Measurements from ENCODE around the gene IGF1R. TPM values are rescaled to one million over a fixed set of nuclear protein-coding genes. Genes with fewer than 3 reads are reported as not detected.
A peak's percentile ranks its signal among the peaks of the same experiment; 100 is the strongest.

The IGF1R gene
- total and polyA plus RNA-seq, 2 of the 8 experiments (the other 6 are each of a cell fraction or from before 2014, with no cell fraction given): 32.9 to 109 TPM

GRCh38 chr15:98728082-98728810, 79.9 kb downstream of the IGF1R start:
- no peak overlapping the region for H3K23ac ChIP-seq (ENCODE audit: insufficient read length)
- peak overlapping the region; percentile 66; the same call in 1 of the 2 replicates for H2AK5ac ChIP-seq (ENCODE audit: low read depth, low read length)
- H3K79me1 ChIP-seq (ENCODE audit: low read depth, low read length): peaks cover 16% of the 10 kb centered on the region
- WGBS, 2 experiments (ENCODE audit: extremely low coverage in 1 of 2, insufficient coverage in 1 of 2, insufficient read length in 1 of 2, insufficient replicate concordance in 2 of 2, low coverage in 1 of 2, low lambda C conversion rate in 2 of 2, missing lambda C conversion rate in 1 of 2): 87% methylated on average over 13 of the region's 13 CpGs; no CpG with 5 or more reads in 1 of the 2 experiments
- no peak overlapping the region for H3K9ac ChIP-seq (replicated peaks in 1 of 4; ENCODE audit: extremely low read depth in 1 of 4, low read depth in 3 of 4, low read length in 3 of 4)
- no peak for FAIRE-seq
- no peak overlapping the region for H2BK20ac ChIP-seq (ENCODE audit: low read length)
- no peak for TF ChIP-seq TAF7 (optimal IDR thresholded peaks at IDR 0.05; ENCODE audit: borderline replicate concordance, low read depth, low read length)
- no peak for TF ChIP-seq MAX (IDR thresholded peaks at IDR 0.05)
- no peak for TF ChIP-seq POLR2AphosphoS5 (IDR thresholded peaks at IDR 0.05; ENCODE audit: low read depth, low read length)
- no peak for TF ChIP-seq POU5F1 (IDR thresholded peaks at IDR 0.05; ENCODE audit: low read depth, low read length)
- TF ChIP-seq BCL11A (IDR thresholded peaks at IDR 0.05; ENCODE audit: low read depth in 2 of 2, low read length in 2 of 2): no peak
- no peak for TF ChIP-seq CBX8 (IDR thresholded peaks at IDR 0.05; ENCODE audit: borderline replicate concordance, low read depth, low read length)
- TF ChIP-seq PHF8 (conservative IDR thresholded peaks at IDR 0.05; ENCODE audit: low read depth, low read length): no peak
- TF ChIP-seq TEAD4 (IDR thresholded peaks at IDR 0.05; ENCODE audit: low read depth, low read length): no peak
- no peak for TF ChIP-seq SIN3A (conservative IDR thresholded peaks at IDR 0.05 in 1 of 2, IDR thresholded peaks at IDR 0.05 in 1 of 2; ENCODE audit: low read depth in 1 of 2, low read length in 2 of 2)
- no peak for TF ChIP-seq CBX5 (IDR thresholded peaks at IDR 0.05; ENCODE audit: low read depth, low read length)
- TF ChIP-seq SIX5 (IDR thresholded peaks at IDR 0.05; ENCODE audit: low read depth, low read length): no peak
- H4K8ac ChIP-seq (ENCODE audit: extremely low read depth, insufficient read depth, low read length): no peak overlapping the region; the same call in 1 of the 2 replicates
- H3K18ac ChIP-seq (ENCODE audit: extremely low read depth, low read length): no peak overlapping the region
- peaks cover 36 to 38% of the 10 kb centered on the region in 2 experiments for H4K20me1 ChIP-seq (replicated peaks in 1 of 2; ENCODE audit: control insufficient read depth in 1 of 2, insufficient read depth in 2 of 2, low read length in 2 of 2)
- 0 out of 2 replicates have a peak overlapping the region, but pooled peaks have one; percentile 26 for H2BK5ac ChIP-seq (ENCODE audit: low read depth, low read length)
- H2BK12ac ChIP-seq (ENCODE audit: low read depth, low read length): peak overlapping the region; percentile 51
- no peak overlapping the region for H2BK120ac ChIP-seq (replicated peaks; ENCODE audit: low read depth, low read length)
- H3K27ac ChIP-seq (ENCODE audit: low read depth, low read length): peak overlapping the region; percentile 19; the same call in 1 of the 2 replicates
- H3K4me3 ChIP-seq (ENCODE audit: extremely low read depth in 1 of 4, insufficient read depth in 2 of 4, low read depth in 3 of 4, low read length in 4 of 4): no peak overlapping the region
- 0 out of 2 replicates have a peak overlapping the region, but pooled peaks have one; percentile 31 for H2BK15ac ChIP-seq (ENCODE audit: low read length)
- H3K4ac ChIP-seq (replicated peaks; ENCODE audit: insufficient read length, low read depth, low read length): no peak overlapping the region
- no peaks in the 10 kb centered on the region for H3K36me3 ChIP-seq (ENCODE audit: control insufficient read depth in 2 of 4, insufficient read depth in 4 of 4, low read length in 3 of 4)
- H4K91ac ChIP-seq (replicated peaks; ENCODE audit: insufficient read length, low read length): no peak overlapping the region
- peaks cover 3 to 23% (median 19%) of the 10 kb centered on the region in 4 experiments for H3K4me1 ChIP-seq (replicated peaks in 1 of 4; ENCODE audit: control insufficient read depth in 3 of 4, insufficient read depth in 4 of 4, low read length in 3 of 4)
- peaks cover 15 to 98% of the 10 kb centered on the region in 2 experiments for H3K79me2 ChIP-seq (ENCODE audit: control insufficient read depth in 1 of 2, insufficient read depth in 2 of 2, low read length in 2 of 2)
- H3K14ac ChIP-seq (ENCODE audit: insufficient read length): no peak overlapping the region
- no peaks in the 10 kb centered on the region for H3K9me3 ChIP-seq (ENCODE audit: insufficient read depth in 2 of 2, low read depth in 1 of 2, low read length in 1 of 2)
- no peak overlapping the region for H3K4me2 ChIP-seq (ENCODE audit: insufficient read depth in 1 of 2, low read depth in 2 of 2, low read length in 2 of 2)
- ChIA-PET CTCF (ENCODE audit: partially characterized antibody) (interaction anchor here (1.0 to 2.4 kb wide), 4 partner anchors 9 to 166 kb away, joined by 3 to 8 read pairs (median 4); no protein-coding TSS in a partner anchor), POLR2A (ENCODE audit: partially characterized antibody) (interaction anchor here (1.3 kb wide), 1 partner anchor 14 kb away, joined by 3 read pairs; no protein-coding TSS in a partner anchor)
- H4K5ac ChIP-seq (ENCODE audit: insufficient read length, low read depth, low read length): no peak overlapping the region
- H2AFZ ChIP-seq (ENCODE audit: low read length): no peak overlapping the region
- H3K27me3 ChIP-seq (replicated peaks in 1 of 4; ENCODE audit: control insufficient read depth in 3 of 4, extremely low read depth in 1 of 4, insufficient read depth in 3 of 4, low read length in 3 of 4): no peaks in the 10 kb centered on the region
- no peaks in the 10 kb centered on the region for H3K23me2 ChIP-seq (ENCODE audit: low read depth, low read length)
- no peak for DNase-seq (ENCODE audit: low read depth in 1 of 2, low spot score in 2 of 2)
- H3K56ac ChIP-seq (replicated peaks; ENCODE audit: insufficient read length, low read depth, low read length): no peak overlapping the region
